GM18520 (cell line): ENCODE data around the gene STRN.
"Not testable (repeated sequence)": the region's sequence is repeated elsewhere in the genome, so short reads cannot be mapped to it uniquely, and the experiment has no call there.

ENCODE experiments used
- ATAC-seq: cut with Tn5 transposase; IDR thresholded peaks from one replicate; pipeline ENCODE4 v1.9.1; 2021; ENCODE audit not compliant: unreplicated experiment

STRN gene

GRCh38 chr2:36963734-36964133 lies 2.6 kb downstream of the STRN start:
- ATAC-seq: no peak

GRCh38 chr2:36963106-36963505 lies 3.2 kb downstream of the STRN start:
- no peak for ATAC-seq

GRCh38 chr2:36960773-36961172 lies 5.6 kb downstream of the STRN start:
- no peak for ATAC-seq

GRCh38 chr2:36960005-36960675 lies 6.2 kb downstream of the STRN start:
- ATAC-seq: no peak

GRCh38 chr2:36954977-36955607 lies 11.2 kb downstream of the STRN start:
- ATAC-seq: no peak

- no peak for ATAC-seq
Observed at GRCh38 chr2:36952748-36953197, 13.6 kb downstream of the STRN start.

GRCh38 chr2:36951574-36951973 lies 14.8 kb downstream of the STRN start:
- no peak for ATAC-seq

GRCh38 chr2:36951027-36951518 lies 15.3 kb downstream of the STRN start:
- ATAC-seq: no peak

- ATAC-seq: no peak
Observed at GRCh38 chr2:36949845-36950244, 16.5 kb downstream of the STRN start.

- not testable (repeated sequence) for ATAC-seq
Observed at GRCh38 chr2:36945240-36945639, 21.1 kb downstream of the STRN start.

GRCh38 chr2:36941867-36942266 lies 24.5 kb downstream of the STRN start:
- no peak for ATAC-seq

GRCh38 chr2:36936526-36936925 lies 29.8 kb downstream of the STRN start:
- not testable (repeated sequence) for ATAC-seq

GRCh38 chr2:36931688-36932087 lies 34.6 kb downstream of the STRN start:
- not testable (repeated sequence) for ATAC-seq

- not testable (repeated sequence) for ATAC-seq
Observed at GRCh38 chr2:36930787-36931410, 35.4 kb downstream of the STRN start.

- ATAC-seq: not testable (repeated sequence)
Observed at GRCh38 chr2:36926175-36927132, 39.9 kb downstream of the STRN start.

GRCh38 chr2:36922629-36923028 lies 43.7 kb downstream of the STRN start:
- ATAC-seq: not testable (repeated sequence)

GRCh38 chr2:36921984-36922383 lies 44.4 kb downstream of the STRN start:
- ATAC-seq: no peak

- ATAC-seq: no peak
Observed at GRCh38 chr2:36919041-36919837, 47.1 kb downstream of the STRN start.

GRCh38 chr2:36918307-36918706 lies 48.0 kb downstream of the STRN start:
- no peak for ATAC-seq

GRCh38 chr2:36915627-36916026 lies 50.7 kb downstream of the STRN start:
- ATAC-seq: no peak
